Esophagus muscularis mucosa (tissue), 4 donors: ENCODE results near the gene CAMTA1.

Experiments
- CTCF ChIP-seq, 3 experiments: fragments of 200-600 bp in 2 of 3; fragments of 450-650 bp in 1 of 3; sonication (generic) in 2 of 3; IDR thresholded peaks; one replicate each; pipeline ENCODE4 v1.5.1; 2017 to 2019; ENCODE audit warnings: antibody characterized with exemption in 3 of 3, mild to moderate bottlenecking in 2 of 3, moderate library complexity in 1 of 3
- EP300 ChIP-seq: sonication (generic); formaldehyde crosslinking; IDR thresholded peaks from one replicate; pipeline ENCODE4 v1.6.1; 2017; ENCODE audit warnings: antibody characterized with exemption
- POLR2A ChIP-seq: fragments of 450-650 bp; IDR thresholded peaks from one replicate; pipeline ENCODE4 v1.6.1; 2017; ENCODE audit warnings: antibody characterized with exemption, moderate library complexity, mild to moderate bottlenecking, low read depth
- POLR2AphosphoS5 ChIP-seq, 2 donors: sonication (generic); formaldehyde crosslinking; IDR thresholded peaks; one replicate each; pipeline ENCODE4 v1.6.1; 2017; ENCODE audit warnings: antibody characterized with exemption in 2 of 2

- TF ChIP-seq POLR2AphosphoS5 (IDR thresholded peaks at IDR 0.05) = no peak
- no peak for TF ChIP-seq CTCF (IDR thresholded peaks at IDR 0.05)
- no peak for TF ChIP-seq EP300
- TF ChIP-seq POLR2A = no peak
Observed at GRCh38 chr1:6963912-6964307, 178.7 kb downstream of the CAMTA1 start.
